ENCODE data around the gene CDC73. TPM values are rescaled to one million over a fixed set of nuclear protein-coding genes. Genes with fewer than 3 reads are reported as not detected.

Gene CDC73
- total and polyA plus RNA-seq, 7 donors: 5.3 to 30.1 (median 24.9) TPM

DNA sequence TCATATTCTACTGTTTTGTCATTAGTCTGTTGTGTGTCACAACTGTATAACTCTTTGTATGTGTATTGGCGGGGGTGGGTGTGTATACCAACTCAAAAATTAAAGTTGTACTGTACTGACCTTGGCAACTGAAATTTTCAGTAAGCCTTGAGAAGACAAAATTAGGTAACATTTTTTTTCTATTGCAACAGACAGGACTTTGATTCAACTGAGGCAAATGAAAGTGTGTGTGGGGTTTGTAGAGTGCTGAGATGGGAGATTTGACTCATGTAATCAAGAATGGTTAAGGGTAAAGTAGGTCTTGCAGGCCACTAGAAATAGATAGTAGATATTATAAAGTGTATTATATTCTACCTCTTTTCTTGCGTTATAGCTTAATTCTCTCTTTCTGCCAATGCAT is 79.2 kb downstream of the CDC73 start:
- WGBS, 3 donors: 96% methylated on average over 2 of the region's 2 CpGs
- Histone ChIP-seq H3K36me3 (ENCODE audit: insufficient read depth in 1 of 2, low read depth in 1 of 2) (peaks cover 1 to 8% of the 10 kb centered on the region in 2 donors), H3K4me3 (no peak overlapping the region), H3K9me3 (no peaks in the 10 kb centered on the region), H3K4me1 (no peaks in the 10 kb centered on the region), H3K27me3 (ENCODE audit: insufficient read depth in 3 of 3, low read length in 2 of 3) (no peaks in the 10 kb centered on the region), H3K27ac (no peak overlapping the region)
- TF ChIP-seq, protein P1, sequence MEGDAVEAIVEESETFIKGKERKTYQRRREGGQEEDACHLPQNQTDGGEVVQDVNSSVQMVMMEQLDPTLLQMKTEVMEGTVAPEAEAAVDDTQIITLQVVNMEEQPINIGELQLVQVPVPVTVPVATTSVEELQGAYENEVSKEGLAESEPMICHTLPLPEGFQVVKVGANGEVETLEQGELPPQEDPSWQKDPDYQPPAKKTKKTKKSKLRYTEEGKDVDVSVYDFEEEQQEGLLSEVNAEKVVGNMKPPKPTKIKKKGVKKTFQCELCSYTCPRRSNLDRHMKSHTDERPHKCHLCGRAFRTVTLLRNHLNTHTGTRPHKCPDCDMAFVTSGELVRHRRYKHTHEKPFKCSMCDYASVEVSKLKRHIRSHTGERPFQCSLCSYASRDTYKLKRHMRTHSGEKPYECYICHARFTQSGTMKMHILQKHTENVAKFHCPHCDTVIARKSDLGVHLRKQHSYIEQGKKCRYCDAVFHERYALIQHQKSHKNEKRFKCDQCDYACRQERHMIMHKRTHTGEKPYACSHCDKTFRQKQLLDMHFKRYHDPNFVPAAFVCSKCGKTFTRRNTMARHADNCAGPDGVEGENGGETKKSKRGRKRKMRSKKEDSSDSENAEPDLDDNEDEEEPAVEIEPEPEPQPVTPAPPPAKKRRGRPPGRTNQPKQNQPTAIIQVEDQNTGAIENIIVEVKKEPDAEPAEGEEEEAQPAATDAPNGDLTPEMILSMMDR (IDR thresholded peaks at IDR 0.05): no peak
- intact Hi-C loops (cut with DNase I): no loop called here
- ATAC-seq (no peak), DNase-seq (no peak)

DNA sequence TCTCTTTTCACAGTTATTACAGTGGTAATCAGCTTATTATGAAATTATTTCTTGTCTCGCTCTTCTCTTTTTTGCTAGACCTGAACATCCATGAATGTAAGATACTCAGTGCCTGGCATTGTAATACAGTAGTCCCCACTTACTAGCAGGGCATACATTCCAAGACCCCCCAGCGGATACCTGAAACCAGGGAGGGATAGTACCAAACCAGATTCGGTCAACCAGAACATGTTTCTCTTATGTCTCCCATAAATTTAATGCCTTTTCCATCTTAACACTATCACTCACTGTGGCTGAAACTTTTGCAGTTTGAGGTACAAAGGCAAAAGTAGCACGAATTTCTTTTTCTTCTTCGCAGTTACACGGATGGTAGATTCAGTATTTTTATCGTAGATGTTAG is 89.2 kb downstream of the CDC73 start:
- no peak for ATAC-seq
- no peak for DNase-seq
- Histone ChIP-seq H3K9me3 (peaks cover 9% of the 10 kb centered on the region), H3K36me3 (ENCODE audit: insufficient read depth in 1 of 2, low read depth in 1 of 2) (peaks cover 2 to 36% of the 10 kb centered on the region in 2 donors), H3K27ac (no peak overlapping the region), H3K27me3 (ENCODE audit: insufficient read depth in 3 of 3, low read length in 2 of 3) (no peaks in the 10 kb centered on the region), H3K4me3 (no peak overlapping the region), H3K4me1 (no peaks in the 10 kb centered on the region)
- intact Hi-C loops (cut with DNase I): no loop called here
- 96 to 97% (median 96%) methylated on average over 7 of the region's 7 CpGs for whole genome bisulfite sequencing, 3 donors
- TF ChIP-seq, protein P1 (IDR thresholded peaks at IDR 0.05): no peak

DNA sequence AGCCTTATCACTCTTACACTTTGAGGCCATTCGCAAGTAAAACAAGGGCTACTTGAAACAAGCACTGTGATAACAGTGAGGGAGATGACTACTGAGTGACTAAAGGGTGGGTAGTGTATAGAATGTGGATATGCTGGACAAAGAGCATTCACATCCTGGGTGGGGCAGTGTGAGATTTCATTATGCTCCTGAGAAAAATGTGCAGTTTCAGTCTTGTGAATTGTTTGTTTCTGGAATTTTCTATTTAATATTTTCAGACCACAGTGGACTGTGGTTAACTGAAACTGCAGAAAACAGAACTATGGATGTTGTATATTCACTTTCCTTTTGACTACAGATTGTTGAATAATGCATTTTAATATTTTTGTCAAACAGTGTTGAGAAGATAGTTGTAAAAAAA is 89.7 kb downstream of the CDC73 start:
- no peaks in the 10 kb centered on the region for H3K4me1 ChIP-seq
- 92 to 100% (median 94%) methylated on average over 1 of the region's 1 CpG for WGBS, 3 donors
- no peaks in the 10 kb centered on the region for H3K27me3 ChIP-seq (ENCODE audit: insufficient read depth in 3 of 3, low read length in 2 of 3)
- H3K27ac ChIP-seq: no peak overlapping the region
- no peak overlapping the region for H3K4me3 ChIP-seq
- H3K36me3 ChIP-seq (ENCODE audit: insufficient read depth in 1 of 2, low read depth in 1 of 2): peaks cover 0 to 36% of the 10 kb centered on the region in 2 donors
- DNase-seq: no peak
- peaks cover 9% of the 10 kb centered on the region for H3K9me3 ChIP-seq
- intact Hi-C loops (cut with DNase I): no loop called here
- ATAC-seq: no peak
- TF ChIP-seq, protein P1 (IDR thresholded peaks at IDR 0.05): no peak

DNA sequence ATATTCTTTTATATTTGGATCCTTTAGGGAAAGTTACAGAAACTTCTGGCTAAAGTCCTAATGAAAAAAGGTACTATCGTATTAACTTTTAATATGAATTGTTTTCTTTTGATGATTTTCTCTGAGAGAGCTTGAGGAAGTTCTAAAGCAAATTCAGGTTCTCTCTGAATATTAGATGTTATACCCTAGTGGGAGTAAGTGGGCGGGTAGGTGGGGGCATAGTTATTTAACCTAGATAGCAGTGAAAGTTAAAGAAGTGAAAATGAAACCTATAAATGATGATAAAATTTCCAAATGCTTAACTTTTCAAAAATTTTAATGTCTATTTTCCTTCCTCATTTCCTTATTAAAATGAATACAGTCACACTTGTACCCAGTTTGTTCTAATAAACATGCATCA is 90.8 kb downstream of the CDC73 start:
- Histone ChIP-seq H3K9me3 (peaks cover under 1% of the 10 kb centered on the region), H3K27ac (no peak overlapping the region), H3K4me1 (no peaks in the 10 kb centered on the region), H3K36me3 (ENCODE audit: insufficient read depth in 1 of 2, low read depth in 1 of 2) (peaks cover 0 to 30% of the 10 kb centered on the region in 2 donors), H3K4me3 (no peak overlapping the region), H3K27me3 (ENCODE audit: insufficient read depth in 3 of 3, low read length in 2 of 3) (no peaks in the 10 kb centered on the region)
- DNase-seq: no peak
- intact Hi-C loops (cut with DNase I): no loop called here
- ATAC-seq: no peak
- TF ChIP-seq, protein P1 (IDR thresholded peaks at IDR 0.05): no peak
- WGBS, 3 donors: 95 to 99% (median 95%) methylated on average over 2 of the region's 2 CpGs

DNA sequence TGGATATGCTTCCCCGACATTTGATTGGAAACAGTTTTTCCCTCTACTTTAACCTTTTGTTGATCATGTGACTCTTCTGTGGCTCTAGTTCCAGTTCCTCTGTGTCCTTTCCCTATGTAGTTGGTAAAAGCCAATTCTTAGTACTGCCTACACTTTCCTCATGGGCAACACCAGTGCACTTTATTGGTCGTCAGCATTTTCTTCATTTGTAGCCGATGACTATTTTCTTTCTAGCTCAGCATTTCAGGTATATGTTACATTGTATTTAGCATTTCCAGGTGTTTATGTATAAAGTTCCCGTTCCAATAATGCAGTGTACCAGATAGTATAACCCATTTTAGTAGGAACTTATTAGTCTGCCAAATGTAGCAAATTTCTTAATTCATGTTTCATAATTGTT is 92.2 kb downstream of the CDC73 start:
- no peak overlapping the region for H3K27ac ChIP-seq
- WGBS, 3 donors: 97 to 99% (median 98%) methylated on average over 4 of the region's 4 CpGs
- DNase-seq (no peak), ATAC-seq (no peak)
- no peak overlapping the region for H3K4me3 ChIP-seq
- no peaks in the 10 kb centered on the region for H3K27me3 ChIP-seq (ENCODE audit: insufficient read depth in 3 of 3, low read length in 2 of 3)
- intact Hi-C loops (cut with DNase I): no loop called here
- H3K36me3 ChIP-seq (ENCODE audit: insufficient read depth in 1 of 2, low read depth in 1 of 2): peaks cover 5 to 26% of the 10 kb centered on the region in 2 donors
- no peaks in the 10 kb centered on the region for H3K9me3 ChIP-seq
- H3K4me1 ChIP-seq: no peaks in the 10 kb centered on the region
- TF ChIP-seq, protein P1 (IDR thresholded peaks at IDR 0.05): no peak

Data from psoas muscle (tissue), 8 donors.